Liver (tissue), 3 donors: ENCODE measurements around the gene ZNF618.

Source experiments
- GABPA ChIP-seq, 2 donors: IDR thresholded peaks in 1 of 2; conservative IDR thresholded peaks in 1 of 2; 2 replicates each; pipeline ENCODE4 v1.6.1; 2016; ENCODE audit warnings: antibody characterized with exemption in 2 of 2, mild to moderate bottlenecking in 1 of 2, moderate library complexity in 1 of 2
- RAD21 ChIP-seq, 2 donors: IDR thresholded peaks; 2 replicates each; pipeline ENCODE4 v1.6.1; 2016; ENCODE audit warnings: antibody characterized with exemption in 2 of 2, mild to moderate bottlenecking in 2 of 2
- SP1 ChIP-seq: IDR thresholded peaks from 2 replicates; pipeline ENCODE4 v1.6.1; 2018; ENCODE audit warnings: antibody characterized with exemption, mild to moderate bottlenecking
- TF ChIP-seq, protein P1 (sequence below): fragments of 150-350 bp; IDR thresholded peaks from 2 replicates; pipeline ENCODE4 v1.5.1; 2017; ENCODE audit warnings: improper control_type of control experiment, low read depth, low read length; ENCODE audit not compliant: missing input control
- TF ChIP-seq, protein P2 (sequence below): IDR thresholded peaks from 2 replicates; pipeline ENCODE4 v1.6.1; 2016; ENCODE audit warnings: antibody characterized with exemption
- TF ChIP-seq, protein P3 (sequence below): IDR thresholded peaks from 2 replicates; pipeline ENCODE4 v1.6.1; 2016; ENCODE audit warnings: antibody characterized with exemption, mild to moderate bottlenecking
- donor health status: healthy.
- donor health status: healthy.

DNA sequence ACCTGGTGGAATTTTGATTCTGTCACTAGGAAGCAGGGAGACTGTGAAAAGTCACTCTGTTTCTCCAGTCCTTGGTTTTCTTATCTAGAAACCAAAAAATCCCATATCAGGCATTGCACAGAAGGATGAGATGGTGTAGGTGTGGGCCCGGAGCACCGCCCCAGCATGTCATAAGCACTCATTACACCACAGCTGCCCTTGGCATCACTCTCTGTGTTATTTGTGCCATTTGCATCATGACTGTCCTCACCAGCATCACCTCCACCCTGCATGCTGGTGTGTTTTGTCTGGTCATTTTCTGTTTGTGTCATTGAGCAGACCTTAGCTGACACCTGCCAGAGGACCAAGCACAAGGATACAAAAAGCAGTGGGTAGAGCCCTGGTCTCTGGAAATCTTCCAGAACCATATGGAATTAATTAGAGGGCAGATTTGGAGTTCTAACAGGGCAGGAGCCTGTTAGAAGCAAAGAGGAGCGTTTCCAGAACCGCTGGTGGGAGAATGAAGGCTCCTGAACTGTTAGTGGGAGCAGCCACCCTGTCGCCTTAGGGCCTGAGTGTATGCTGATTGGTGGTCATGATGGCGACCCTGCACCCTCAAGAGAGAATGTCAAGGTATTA lies 102.7 kb downstream of the ZNF618 start:
- TF ChIP-seq, protein P1, sequence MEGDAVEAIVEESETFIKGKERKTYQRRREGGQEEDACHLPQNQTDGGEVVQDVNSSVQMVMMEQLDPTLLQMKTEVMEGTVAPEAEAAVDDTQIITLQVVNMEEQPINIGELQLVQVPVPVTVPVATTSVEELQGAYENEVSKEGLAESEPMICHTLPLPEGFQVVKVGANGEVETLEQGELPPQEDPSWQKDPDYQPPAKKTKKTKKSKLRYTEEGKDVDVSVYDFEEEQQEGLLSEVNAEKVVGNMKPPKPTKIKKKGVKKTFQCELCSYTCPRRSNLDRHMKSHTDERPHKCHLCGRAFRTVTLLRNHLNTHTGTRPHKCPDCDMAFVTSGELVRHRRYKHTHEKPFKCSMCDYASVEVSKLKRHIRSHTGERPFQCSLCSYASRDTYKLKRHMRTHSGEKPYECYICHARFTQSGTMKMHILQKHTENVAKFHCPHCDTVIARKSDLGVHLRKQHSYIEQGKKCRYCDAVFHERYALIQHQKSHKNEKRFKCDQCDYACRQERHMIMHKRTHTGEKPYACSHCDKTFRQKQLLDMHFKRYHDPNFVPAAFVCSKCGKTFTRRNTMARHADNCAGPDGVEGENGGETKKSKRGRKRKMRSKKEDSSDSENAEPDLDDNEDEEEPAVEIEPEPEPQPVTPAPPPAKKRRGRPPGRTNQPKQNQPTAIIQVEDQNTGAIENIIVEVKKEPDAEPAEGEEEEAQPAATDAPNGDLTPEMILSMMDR, result no peak
- TF ChIP-seq GABPA (IDR thresholded peaks at IDR 0.05 in 1 of 2, conservative IDR thresholded peaks at IDR 0.05 in 1 of 2) (no peak), SP1 (no peak), RAD21 (IDR thresholded peaks at IDR 0.05) (no peak)
- TF ChIP-seq, protein P2, sequence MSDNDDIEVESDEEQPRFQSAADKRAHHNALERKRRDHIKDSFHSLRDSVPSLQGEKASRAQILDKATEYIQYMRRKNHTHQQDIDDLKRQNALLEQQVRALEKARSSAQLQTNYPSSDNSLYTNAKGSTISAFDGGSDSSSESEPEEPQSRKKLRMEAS, result no peak
- TF ChIP-seq, protein P3, sequence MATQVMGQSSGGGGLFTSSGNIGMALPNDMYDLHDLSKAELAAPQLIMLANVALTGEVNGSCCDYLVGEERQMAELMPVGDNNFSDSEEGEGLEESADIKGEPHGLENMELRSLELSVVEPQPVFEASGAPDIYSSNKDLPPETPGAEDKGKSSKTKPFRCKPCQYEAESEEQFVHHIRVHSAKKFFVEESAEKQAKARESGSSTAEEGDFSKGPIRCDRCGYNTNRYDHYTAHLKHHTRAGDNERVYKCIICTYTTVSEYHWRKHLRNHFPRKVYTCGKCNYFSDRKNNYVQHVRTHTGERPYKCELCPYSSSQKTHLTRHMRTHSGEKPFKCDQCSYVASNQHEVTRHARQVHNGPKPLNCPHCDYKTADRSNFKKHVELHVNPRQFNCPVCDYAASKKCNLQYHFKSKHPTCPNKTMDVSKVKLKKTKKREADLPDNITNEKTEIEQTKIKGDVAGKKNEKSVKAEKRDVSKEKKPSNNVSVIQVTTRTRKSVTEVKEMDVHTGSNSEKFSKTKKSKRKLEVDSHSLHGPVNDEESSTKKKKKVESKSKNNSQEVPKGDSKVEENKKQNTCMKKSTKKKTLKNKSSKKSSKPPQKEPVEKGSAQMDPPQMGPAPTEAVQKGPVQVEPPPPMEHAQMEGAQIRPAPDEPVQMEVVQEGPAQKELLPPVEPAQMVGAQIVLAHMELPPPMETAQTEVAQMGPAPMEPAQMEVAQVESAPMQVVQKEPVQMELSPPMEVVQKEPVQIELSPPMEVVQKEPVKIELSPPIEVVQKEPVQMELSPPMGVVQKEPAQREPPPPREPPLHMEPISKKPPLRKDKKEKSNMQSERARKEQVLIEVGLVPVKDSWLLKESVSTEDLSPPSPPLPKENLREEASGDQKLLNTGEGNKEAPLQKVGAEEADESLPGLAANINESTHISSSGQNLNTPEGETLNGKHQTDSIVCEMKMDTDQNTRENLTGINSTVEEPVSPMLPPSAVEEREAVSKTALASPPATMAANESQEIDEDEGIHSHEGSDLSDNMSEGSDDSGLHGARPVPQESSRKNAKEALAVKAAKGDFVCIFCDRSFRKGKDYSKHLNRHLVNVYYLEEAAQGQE, result no peak
